Hepatocyte (in vitro differentiated cells): Measurements from ENCODE around the gene SLC39A10. TPM values are rescaled to one million over a fixed set of nuclear protein-coding genes. Genes with fewer than 3 reads are reported as not detected.

Source experiments
- DNase-seq: peaks from one replicate; pipeline ENCODE4 v3.0.0-alpha.2; 2016; ENCODE audit warnings: low spot score
- H2AFZ ChIP-seq: fragments of 200-600 bp; sonication (generic); 2 replicates; pipeline ENCODE4 v1.6.0; 2016; ENCODE audit warnings: antibody characterized with exemption, mild to moderate bottlenecking
- H3K27ac ChIP-seq: fragments of 200-600 bp; sonication (generic); 2 replicates; pipeline ENCODE4 v1.5.1; 2016; ENCODE audit warnings: mild to moderate bottlenecking
- H3K27me3 ChIP-seq: fragments of 200-600 bp; sonication (generic); 2 replicates; pipeline ENCODE4 v1.6.1; 2016
- H3K36me3 ChIP-seq: fragments of 200-600 bp; sonication (generic); replicated peaks from 2 replicates; pipeline ENCODE4 v1.5.1; 2016; ENCODE audit warnings: low read depth; ENCODE audit not compliant: insufficient read depth
- H3K4me1 ChIP-seq: fragments of 200-600 bp; sonication (generic); 2 replicates; pipeline ENCODE4 v1.5.1; 2016; ENCODE audit warnings: mild to moderate bottlenecking, moderate library complexity; ENCODE audit not compliant: insufficient read depth
- H3K4me2 ChIP-seq: fragments of 200-600 bp; sonication (generic); 2 replicates; pipeline ENCODE4 v1.6.0; 2016
- H3K4me3 ChIP-seq: fragments of 200-600 bp; sonication (generic); 2 replicates; pipeline ENCODE4 v1.5.1; 2016; ENCODE audit warnings: mild to moderate bottlenecking
- H3K79me2 ChIP-seq: fragments of 200-600 bp; sonication (generic); 2 replicates; pipeline ENCODE4 v1.6.0; 2017; ENCODE audit warnings: mild to moderate bottlenecking
- H3K9me2 ChIP-seq: fragments of 200-600 bp; sonication (generic); replicated peaks from 2 replicates; pipeline ENCODE4 v1.6.0; 2017; ENCODE audit warnings: mild to moderate bottlenecking; ENCODE audit not compliant: insufficient read depth
- H3K9me3 ChIP-seq: fragments of 200-600 bp; sonication (generic); 2 replicates; pipeline ENCODE4 v1.5.1; 2016; ENCODE audit warnings: low read depth, mild to moderate bottlenecking
- H4K20me1 ChIP-seq: fragments of 200-600 bp; sonication (generic); 2 replicates; pipeline ENCODE4 v1.6.0; 2016; ENCODE audit warnings: mild to moderate bottlenecking; ENCODE audit not compliant: insufficient read depth, poor library complexity, severe bottlenecking
- CTCF ChIP-seq: fragments of 200-600 bp; sonication (generic); IDR thresholded peaks from 2 replicates; pipeline ENCODE4 v1.5.1; 2016; ENCODE audit warnings: antibody characterized with exemption, mild to moderate bottlenecking; ENCODE audit not compliant: poor library complexity
- EZH2 ChIP-seq: fragments of 200-600 bp; sonication (generic); IDR thresholded peaks from 2 replicates; pipeline ENCODE4 v1.6.1; 2016; ENCODE audit warnings: antibody characterized with exemption, mild to moderate bottlenecking, borderline replicate concordance
- EZH2phosphoT487 ChIP-seq: fragments of 200-600 bp; sonication (generic); IDR thresholded peaks from one replicate; pipeline ENCODE4 v1.6.1; 2018; ENCODE audit warnings: antibody characterized with exemption, mild to moderate bottlenecking, low read depth, moderate library complexity; ENCODE audit not compliant: unreplicated experiment, severe bottlenecking
- WGBS: methylation state at CpG from one replicate; pipeline ENCODE4 v1.1.6; 2016; ENCODE audit warnings: low lambda C conversion rate; ENCODE audit errors: missing lambda C conversion rate; 5-methylcytosine and 5-hydroxymethylcytosine counted together
- polyA plus RNA-seq: library from polyadenylated mRNA; unstranded; fragments of >200 nt; fragmentation: Nextera tagmentation; extraction: Ambion mirVana; gene quantifications from 2 replicates; pipeline ENCODE4 v1.2.1, GENCODE V29; 2016
- total RNA-seq: library from RNA; depleted of rRNA; stranded (reverse); fragments of >200 nt; gene quantifications from 2 replicates; pipeline ENCODE4 v1.2.3, GENCODE V29; 2014

SLC39A10 gene
- total and polyA plus RNA-seq, 2 experiments from 2014 or later: 32.1 to 80.2 TPM

- Histone ChIP-seq H3K27ac (no peak overlapping the region), H3K9me2 (no peaks in the 10 kb centered on the region), H3K4me1 (no peaks in the 10 kb centered on the region), H3K9me3 (peaks cover 11% of the 10 kb centered on the region), H3K4me2 (no peak overlapping the region), H3K79me2 (peaks cover 69% of the 10 kb centered on the region), H4K20me1 (no peaks in the 10 kb centered on the region), H3K4me3 (no peak overlapping the region), H3K36me3 (no peaks in the 10 kb centered on the region), H2AFZ (no peak overlapping the region), H3K27me3 (no peaks in the 10 kb centered on the region)
- TF ChIP-seq EZH2phosphoT487 (no peak), CTCF (no peak), EZH2 (no peak)
- 97% methylated on average over 1 of the region's 1 CpG for WGBS
- no peak for DNase-seq
Measured at GRCh38 chr2:195696012-195696411, 39.0 kb downstream of the SLC39A10 start.

GRCh38 chr2:195697681-195698220 is 40.7 kb downstream of the SLC39A10 start:
- DNase-seq: no peak
- Histone ChIP-seq H3K9me2 (no peaks in the 10 kb centered on the region), H2AFZ (no peak overlapping the region), H3K4me3 (no peak overlapping the region), H3K4me1 (no peaks in the 10 kb centered on the region), H3K4me2 (no peak overlapping the region), H3K9me3 (peaks cover 11% of the 10 kb centered on the region), H4K20me1 (no peaks in the 10 kb centered on the region), H3K36me3 (no peaks in the 10 kb centered on the region), H3K27me3 (no peaks in the 10 kb centered on the region), H3K79me2 (peaks cover 65% of the 10 kb centered on the region), H3K27ac (no peak overlapping the region)
- no peak for TF ChIP-seq EZH2phosphoT487
- TF ChIP-seq EZH2: no peak
- no peak for TF ChIP-seq CTCF
- 87% methylated on average over 3 of the region's 3 CpGs for WGBS

GRCh38 chr2:195700480-195700879 is 43.5 kb downstream of the SLC39A10 start:
- Histone ChIP-seq H3K27ac (no peak overlapping the region), H3K36me3 (no peaks in the 10 kb centered on the region), H3K9me2 (no peaks in the 10 kb centered on the region), H3K79me2 (peaks cover 61% of the 10 kb centered on the region), H2AFZ (no peak overlapping the region), H3K4me1 (no peaks in the 10 kb centered on the region), H3K4me3 (no peak overlapping the region), H4K20me1 (no peaks in the 10 kb centered on the region), H3K4me2 (no peak overlapping the region), H3K27me3 (no peaks in the 10 kb centered on the region), H3K9me3 (peaks cover 11% of the 10 kb centered on the region)
- no peak for DNase-seq
- WGBS: 97% methylated on average over 3 of the region's 3 CpGs
- TF ChIP-seq EZH2phosphoT487: no peak
- no peak for TF ChIP-seq EZH2
- TF ChIP-seq CTCF: no peak
